Endometrial microvascular endothelial cells (primary cell): ENCODE data around the gene MRPS25. TPM values are rescaled to one million over a fixed set of nuclear protein-coding genes. Genes with fewer than 3 reads are reported as not detected.

Experiments
- in situ Hi-C: cut with HindIII; loops from 2 replicates; pipeline ENCODE4 v1.10.0; 2017; ENCODE audit warnings: low sequenced_read_pairs, low pct_unique_long_range_greater_than_20kb; ENCODE audit errors: inconsistent ontology term
- total RNA-seq: library from RNA; depleted of rRNA; stranded (reverse); fragments of >200 nt; gene quantifications from one replicate; pipeline ENCODE4 v1.2.3, GENCODE V29; 2015; ENCODE audit errors: inconsistent ontology term

The MRPS25 gene
- total RNA-seq = 33.5 TPM

- in situ Hi-C loops = no loop called here
These were observed at the start of gene MRPS25 for GRCh38 chr3:15064835-15065549. Gene MRPS25 (minus strand): TSS chr3:15065315. CDS start chr3:15065194, 121 bp downstream.

GRCh38 chr3:15113884-15114283 lies 48.8 kb upstream of the MRPS25 start:
- in situ Hi-C loops = no loop called here

- in situ Hi-C loops = no loop called here
These were observed 48.4 kb upstream of the MRPS25 start for GRCh38 chr3:15113471-15113870.

- in situ Hi-C loops = no loop called here
These were observed 46.9 kb upstream of the MRPS25 start for GRCh38 chr3:15112011-15112410.

GRCh38 chr3:15110206-15110605 lies 45.1 kb upstream of the MRPS25 start:
- in situ Hi-C loops = no loop called here

GRCh38 chr3:15108869-15109268 lies 43.8 kb upstream of the MRPS25 start:
- in situ Hi-C loops = no loop called here

- in situ Hi-C loops = no loop called here
These were observed 43.0 kb upstream of the MRPS25 start for GRCh38 chr3:15108082-15108545.

- in situ Hi-C loops = no loop called here
These were observed 42.2 kb upstream of the MRPS25 start for GRCh38 chr3:15107075-15107947.

GRCh38 chr3:15102836-15103235 lies 37.7 kb upstream of the MRPS25 start:
- in situ Hi-C loops = no loop called here

GRCh38 chr3:15102256-15102655 lies 37.1 kb upstream of the MRPS25 start:
- in situ Hi-C loops = no loop called here

GRCh38 chr3:15099364-15100098 lies 34.4 kb upstream of the MRPS25 start:
- in situ Hi-C loops = no loop called here

- in situ Hi-C loops = no loop called here
These were observed 33.6 kb upstream of the MRPS25 start, which contains the start of gene RBSN for GRCh38 chr3:15098503-15099363. Gene RBSN (minus strand): TSS chr3:15099148. CDS start chr3:15096120, 3,028 bp downstream.

- in situ Hi-C loops = no loop called here
These were observed 32.8 kb upstream of the MRPS25 start for GRCh38 chr3:15097891-15098290.

- in situ Hi-C loops = no loop called here
These were observed 30.9 kb upstream of the MRPS25 start for GRCh38 chr3:15096046-15096445.

GRCh38 chr3:15094187-15094875 lies 29.2 kb upstream of the MRPS25 start:
- in situ Hi-C loops = no loop called here

- in situ Hi-C loops = no loop called here
These were observed 27.6 kb upstream of the MRPS25 start for GRCh38 chr3:15092686-15093085.

GRCh38 chr3:15091575-15091974 lies 26.5 kb upstream of the MRPS25 start:
- in situ Hi-C loops = no loop called here

- in situ Hi-C loops = no loop called here
These were observed 24.1 kb upstream of the MRPS25 start for GRCh38 chr3:15089201-15089600.
